HG03575 (cell line): ENCODE data around the gene GRPEL2.

Experiments
- ATAC-seq: cut with Tn5 transposase; IDR thresholded peaks from one replicate; pipeline ENCODE4 v1.9.1; 2021; ENCODE audit not compliant: unreplicated experiment, insufficient number of reproducible peaks, low FRiP score; ENCODE audit errors: extremely low read depth

The GRPEL2 gene

DNA sequence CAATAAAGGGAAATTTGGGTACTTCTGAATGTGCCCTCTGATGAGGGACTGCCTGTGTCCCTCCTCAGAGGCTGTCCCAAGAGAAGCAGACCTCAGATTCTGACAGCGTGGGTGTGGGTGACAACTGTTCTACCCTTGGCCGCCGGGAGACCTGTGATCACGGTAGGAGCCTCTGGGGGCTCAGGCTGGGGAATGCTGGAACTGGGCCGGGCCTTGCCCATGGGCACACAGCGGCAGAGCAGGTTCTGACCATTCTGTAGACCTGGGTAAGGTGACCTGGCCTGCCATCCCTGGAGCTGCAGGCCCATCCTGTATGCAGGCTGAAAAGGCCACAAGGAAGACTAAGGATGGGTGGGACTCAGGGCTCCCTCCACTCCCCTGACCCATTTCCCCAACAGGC, 29.5 kb upstream of the GRPEL2 start:
- ATAC-seq: no peak

DNA sequence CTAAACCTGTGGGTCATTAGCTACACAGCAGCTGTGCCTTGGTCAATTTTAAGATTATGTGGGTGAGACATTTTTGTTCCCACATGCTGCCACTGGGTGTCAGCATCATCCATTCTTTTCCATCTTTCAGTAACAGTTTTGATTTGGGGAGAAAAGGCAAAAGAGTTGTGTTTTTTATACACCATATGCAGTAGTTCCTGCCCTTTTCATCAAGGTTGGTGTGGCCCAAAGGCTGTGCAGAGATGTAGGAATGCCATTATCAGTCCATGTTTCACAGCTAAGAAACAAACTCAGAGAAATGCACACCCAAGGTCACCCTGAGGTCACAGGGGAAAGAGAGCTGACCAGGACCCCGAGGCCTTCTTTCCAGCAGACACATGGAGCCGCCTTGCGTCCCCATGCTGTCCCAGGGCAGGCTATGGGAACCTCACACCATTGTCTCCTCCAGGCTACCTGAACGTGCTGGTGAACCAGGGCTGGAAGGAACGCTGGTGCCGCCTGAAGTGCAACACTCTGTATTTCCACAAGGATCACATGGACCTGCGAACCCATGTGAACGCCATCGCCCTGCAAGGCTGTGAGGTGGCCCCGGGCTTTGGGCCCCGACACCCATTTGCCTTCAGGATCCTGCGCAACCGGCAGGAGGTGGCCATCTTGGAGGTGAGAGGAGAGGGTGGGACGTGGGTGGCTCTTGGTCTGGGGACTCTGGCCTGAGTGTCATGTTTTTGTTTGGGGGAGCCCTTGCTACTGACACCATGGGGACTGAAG, 27.8 kb upstream of the GRPEL2 start:
- peak; percentile 52 for ATAC-seq

DNA sequence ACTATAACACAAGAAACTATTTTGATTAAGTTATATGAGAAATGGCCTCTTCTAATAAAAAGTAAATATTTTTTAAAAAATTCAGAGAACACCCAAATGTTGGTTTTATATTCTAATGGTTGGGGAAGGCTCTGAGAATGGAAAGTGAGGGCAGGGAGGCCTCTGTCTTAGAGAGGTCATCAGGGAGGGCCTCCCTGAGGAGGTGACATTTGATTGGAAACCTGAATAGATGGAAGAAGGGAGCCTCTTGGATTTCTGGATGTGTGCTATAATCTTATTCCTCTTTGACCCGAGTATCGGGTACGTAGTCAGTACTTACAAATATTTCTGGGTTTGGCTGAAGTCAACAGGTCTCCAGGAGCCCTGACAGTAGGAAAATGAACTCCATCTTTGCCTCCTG, 26.1 kb upstream of the GRPEL2 start:
- no peak for ATAC-seq

DNA sequence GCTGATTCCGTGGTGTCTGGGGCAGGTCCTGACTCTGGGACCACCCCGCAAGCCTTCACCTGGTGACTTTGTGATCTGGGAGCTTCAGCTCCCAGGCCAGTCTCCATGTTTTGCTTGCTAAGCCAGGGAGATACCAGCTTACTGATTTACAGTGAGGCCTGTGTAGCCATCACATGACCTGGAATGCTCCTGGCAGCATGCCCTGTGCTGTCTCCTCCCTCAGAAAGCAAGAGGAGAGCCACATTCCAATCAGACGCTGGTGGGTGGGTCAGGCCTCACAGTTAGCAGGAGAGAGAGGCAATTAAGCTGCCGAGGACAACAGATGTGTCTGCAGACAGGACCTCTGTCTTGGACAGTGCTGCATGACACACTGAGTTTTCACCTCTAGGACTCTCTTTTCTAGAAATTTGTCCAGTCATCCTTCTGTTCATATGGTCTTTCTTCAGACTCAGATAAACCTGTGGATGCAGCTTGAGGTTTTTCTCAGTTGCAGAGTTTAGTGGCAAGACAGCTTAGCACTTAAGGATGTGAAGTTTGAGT, 24.4 kb upstream of the GRPEL2 start:
- no peak for ATAC-seq

DNA sequence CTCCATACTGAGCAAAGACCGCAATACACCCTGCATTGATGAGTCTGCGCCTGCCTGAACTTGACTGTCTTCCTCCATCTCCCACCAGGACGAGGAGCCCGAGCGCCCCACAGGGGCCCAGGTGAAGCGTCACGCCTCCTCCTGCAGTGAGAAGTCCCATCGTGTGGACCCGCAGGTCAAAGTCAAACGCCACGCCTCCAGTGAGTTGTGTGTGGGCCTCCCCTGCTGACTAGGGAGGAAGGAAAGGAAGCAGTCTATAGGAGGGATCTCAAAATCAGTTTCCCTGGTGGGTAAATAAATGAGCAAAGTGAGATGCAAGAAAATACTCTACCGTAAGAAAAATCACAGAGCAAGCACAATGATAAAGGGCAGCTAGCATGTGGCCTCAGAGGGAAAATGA, 22.8 kb upstream of the GRPEL2 start:
- ATAC-seq: no peak

DNA sequence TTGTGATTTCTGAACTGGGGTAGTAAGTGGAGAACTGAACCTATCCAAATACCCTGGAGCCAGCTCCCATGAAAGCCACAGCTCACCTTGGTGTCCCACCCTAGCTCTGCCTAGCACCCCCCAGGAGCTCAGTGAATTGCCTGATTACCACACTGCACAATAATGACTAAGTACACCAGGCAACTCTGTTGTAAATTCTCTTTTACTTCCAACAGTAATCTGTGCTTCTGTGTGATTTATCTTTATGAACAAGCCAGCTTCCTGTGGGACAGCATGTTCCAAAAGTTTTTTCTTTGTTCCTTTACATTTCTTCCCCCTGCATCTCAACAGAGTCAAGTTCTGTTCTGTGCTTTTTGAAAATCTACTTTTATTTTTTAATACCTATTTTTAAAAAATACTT, 22.1 kb upstream of the GRPEL2 start:
- no peak for ATAC-seq

DNA sequence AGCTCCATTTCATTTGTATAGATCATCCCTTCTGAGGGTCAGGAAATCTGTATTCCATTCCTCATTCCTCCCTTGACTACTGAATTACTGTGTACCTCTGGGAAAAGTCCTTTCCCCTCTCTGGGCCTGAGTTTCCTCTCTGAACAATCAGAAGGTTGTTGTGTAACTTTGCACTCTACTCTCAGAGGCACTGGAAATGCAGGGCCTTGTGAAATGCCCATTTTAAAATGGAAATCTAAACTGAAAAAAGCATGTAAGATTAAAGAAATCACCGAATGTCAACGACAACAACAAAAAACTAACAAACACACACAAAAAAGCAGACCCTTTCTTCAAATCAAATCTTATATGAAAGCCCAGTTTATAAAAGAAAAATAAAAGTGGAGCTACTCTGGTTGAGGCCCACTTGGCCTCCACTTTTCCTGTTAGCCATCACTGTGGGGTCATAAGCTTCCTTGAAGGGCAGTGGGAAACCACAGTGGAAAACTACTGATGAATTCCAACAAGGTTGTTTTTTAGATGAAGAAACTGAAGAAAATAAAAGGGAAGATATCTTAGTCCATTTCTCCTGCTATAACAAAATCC, 21.6 kb upstream of the GRPEL2 start:
- no peak for ATAC-seq

DNA sequence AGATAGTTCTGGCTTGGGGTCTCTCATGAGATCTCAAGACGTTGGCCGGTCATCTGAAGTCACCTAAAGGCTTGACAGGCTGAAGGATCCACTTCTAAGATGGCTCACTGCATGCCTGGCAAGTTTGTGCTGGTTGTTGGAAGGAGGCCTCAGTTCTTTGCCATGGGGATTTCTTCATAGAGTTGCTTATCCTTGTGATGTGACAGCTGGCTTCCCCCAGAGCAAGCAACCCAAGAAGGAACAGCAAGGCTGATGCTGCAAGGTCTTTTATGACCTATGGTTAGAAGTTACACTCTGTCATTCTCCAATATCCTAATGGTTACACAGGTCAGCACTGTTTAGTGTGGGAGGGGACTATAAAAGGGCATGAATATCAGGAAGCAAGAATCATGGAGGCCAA, 20.7 kb upstream of the GRPEL2 start:
- ATAC-seq: no peak

DNA sequence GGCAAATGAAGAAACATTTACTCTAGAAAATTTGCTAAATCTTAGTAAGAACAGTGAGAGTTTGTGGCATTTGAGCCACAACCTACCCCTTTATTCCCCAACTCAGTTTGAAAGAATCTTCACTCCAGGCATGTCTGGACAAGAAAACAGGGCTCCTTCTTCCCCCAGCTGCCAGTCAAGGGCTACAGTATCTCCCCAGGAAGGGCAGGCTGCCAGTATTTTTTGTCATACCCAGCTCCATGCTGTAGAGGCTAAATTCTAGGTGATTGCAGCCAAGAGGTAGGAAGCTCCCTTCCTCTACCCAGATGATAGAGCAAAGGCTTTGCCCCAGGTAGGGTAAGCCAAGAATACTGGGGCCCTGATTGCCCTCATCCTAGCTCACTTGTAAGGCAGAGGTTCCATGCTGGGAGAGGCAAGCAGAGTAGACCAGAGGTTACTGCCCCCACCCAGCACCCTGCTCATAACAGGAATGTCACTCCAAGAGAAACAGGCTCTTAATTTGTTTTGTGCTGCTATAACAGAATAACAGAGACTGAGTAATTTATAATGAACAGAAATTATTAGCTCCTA, 20.0 kb upstream of the GRPEL2 start:
- no peak for ATAC-seq

DNA sequence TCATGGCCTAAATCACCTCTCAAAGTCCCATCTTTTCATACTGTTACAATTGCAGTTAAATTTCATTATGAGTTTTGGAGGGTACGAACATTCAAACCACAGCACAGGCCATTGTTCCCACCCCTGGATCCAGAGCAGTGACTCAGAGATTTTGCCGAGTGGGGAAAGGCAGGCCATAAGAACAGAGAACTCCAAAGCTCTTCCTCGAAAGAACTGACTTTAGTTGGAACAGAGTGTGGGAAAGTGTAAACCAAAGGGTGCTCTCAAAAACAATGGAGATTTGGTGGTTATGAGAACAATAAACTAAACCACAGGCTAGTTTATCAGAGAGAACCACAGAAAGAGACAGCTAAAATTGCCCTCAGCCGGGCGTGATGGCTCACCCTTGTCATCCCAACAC, 19.4 kb upstream of the GRPEL2 start:
- no peak for ATAC-seq

DNA sequence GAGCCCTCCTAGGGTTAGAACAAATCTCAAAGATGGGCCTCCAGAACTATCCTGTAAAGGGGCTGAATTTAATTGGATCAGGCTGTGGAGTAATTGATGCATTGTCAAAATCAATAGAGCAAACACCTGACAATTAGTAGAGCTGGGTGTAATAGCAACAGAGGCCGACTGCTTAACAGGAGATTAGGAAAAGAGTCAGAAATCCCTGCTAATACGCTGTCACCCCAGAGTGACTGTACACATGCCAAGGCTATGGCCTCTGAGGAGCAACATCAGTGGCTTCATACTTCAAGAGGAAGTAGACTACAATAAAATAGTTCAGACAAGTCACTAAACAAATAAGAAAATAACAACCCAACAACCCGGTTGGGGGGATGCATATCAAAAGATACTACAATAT, 18.7 kb upstream of the GRPEL2 start:
- ATAC-seq: no peak

DNA sequence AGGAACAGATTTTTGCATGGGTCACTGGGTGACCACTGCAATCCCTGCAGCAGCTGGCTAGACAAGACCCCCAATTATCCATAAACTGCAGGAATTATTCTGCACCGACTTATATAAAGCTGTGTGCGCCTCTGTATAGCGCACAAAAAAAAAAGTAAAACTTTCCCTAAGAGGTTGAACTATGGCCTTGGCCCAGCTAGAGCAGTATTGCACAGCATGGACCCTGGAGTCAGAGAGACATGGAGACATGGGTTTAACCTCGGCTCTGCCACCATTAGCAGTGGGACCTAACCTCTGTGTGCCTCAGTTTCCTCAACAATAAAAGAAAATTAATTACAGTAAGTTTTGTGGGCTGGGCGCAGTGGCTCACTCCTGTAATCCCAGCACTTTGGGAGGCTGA, 17.1 kb upstream of the GRPEL2 start:
- no peak for ATAC-seq

DNA sequence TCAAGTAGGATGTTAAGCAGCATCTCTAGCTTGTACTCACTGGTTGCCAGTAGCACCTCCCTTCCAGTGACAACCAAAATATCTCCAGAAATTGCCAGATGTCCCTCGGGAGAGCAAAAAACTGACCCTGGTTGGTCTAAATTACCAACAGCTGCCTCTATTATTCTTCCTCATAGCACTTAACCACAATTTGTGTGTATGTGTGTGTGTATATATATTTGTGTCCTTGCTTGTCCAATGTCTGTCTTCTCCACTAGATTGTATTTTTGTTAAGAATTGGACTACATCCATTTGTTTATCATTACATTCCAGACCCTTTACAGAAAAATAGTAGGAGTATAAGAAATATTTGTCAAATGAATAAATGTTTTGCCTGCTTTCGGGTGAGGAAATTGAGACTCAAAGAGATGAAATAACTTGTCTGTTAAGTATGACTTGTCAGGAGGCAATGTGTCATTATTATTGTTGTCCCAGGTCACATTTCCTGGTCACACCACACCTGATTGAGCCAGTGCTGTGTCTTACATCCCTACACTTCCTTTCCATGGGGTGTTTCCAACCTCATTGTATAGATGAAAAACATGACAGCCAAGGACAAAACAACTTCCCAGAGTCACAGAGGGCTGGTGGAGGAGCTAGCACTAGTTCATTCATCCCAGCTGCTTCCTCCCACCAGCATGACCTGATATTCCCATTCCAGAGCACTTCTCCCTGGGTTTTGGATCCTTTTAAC, 11.4 kb upstream of the GRPEL2 start:
- ATAC-seq: no peak

DNA sequence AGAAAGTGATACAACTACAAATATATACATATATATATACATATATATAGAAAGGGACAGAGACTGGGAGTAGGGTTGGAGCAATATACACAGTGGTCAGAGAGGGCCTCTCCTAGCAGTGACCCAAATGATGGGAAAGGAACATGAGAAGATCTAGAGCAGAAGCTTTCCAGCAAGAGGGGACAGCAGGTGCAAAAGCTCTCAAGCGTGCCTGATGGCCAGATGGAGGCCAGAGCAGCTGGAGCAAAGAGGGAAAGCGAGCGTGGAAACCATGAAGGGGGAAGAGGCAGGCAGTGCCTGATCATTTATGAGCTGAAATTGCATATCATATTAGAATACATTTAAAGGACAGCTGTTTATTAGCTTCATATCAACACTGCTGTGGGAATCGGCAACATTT, 7.6 kb upstream of the GRPEL2 start:
- no peak for ATAC-seq

DNA sequence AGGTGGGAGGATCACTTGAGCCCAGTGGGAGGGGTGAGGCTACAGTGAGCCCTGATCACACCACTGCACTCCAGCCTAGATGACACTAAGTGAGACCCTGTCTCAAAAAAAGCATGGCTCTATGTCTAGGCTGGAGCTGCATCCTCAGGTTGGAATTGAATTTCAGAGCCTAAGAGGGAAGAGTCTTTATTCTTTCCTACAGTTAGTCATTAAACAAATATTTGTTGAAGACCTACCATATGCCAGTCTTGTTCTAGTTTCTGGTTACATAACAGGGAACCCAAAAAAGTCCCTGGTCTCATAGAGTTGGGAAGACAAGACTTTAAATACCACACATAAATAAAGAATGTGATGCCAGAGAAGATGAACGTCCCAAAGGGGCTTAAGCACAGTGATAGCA, 6.9 kb upstream of the GRPEL2 start:
- no peak for ATAC-seq

DNA sequence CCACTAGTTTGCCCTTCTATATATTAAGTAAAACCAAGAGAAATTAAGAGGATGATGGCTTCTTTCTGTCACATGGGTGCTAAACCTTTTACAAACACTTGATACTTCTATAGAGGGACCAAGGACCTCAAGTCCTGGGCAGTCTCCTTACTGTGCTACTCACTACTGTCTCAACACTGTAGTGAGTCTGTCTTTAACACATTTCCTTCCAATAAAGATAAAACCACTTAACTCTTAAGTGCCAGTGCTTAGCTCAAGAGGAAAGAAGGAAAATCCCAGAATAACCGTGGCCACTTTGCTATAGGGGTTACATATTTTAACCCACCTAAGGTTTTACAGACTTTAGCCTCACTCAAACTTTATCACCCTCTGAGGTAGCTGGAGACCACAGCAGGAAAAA, 4.4 kb upstream of the GRPEL2 start:
- ATAC-seq: no peak

DNA sequence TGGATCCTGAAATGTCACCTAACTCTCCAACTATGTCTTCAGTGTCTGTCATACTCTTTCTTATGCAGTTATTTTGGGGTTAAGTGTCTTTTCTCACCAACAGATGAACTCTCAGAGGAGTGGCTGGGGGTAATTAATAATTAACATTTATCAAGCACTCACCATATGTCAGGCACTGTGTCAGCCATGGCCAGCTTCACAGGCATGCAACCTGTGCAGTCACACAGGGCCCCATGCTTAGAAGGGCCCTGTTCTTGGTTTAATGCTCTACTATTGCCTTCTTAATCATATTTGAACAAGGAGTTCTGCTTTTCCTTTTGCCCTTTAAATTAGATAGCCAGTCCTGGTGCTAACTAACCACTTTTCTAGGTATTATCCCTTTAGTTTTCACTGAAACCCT, 3.4 kb upstream of the GRPEL2 start:
- ATAC-seq: no peak

DNA sequence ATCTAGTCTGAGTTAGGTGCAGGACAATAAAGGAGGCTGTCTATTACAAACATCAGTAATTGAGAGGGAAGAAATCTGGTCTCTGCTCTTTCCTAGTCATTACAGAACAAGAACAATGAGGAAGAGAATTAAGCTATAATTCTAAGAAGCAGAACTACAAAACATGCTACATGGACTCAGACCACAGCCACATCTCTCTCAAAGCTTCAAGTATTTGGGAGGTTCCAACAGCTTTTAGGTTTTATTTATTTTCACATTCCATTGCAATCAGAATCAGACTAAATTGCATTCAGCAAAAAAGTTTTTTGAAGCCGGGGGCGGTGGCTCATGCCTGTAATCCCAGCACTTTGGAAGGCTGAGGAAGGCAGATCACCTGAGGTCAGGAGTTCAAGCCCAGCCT, 1.1 kb upstream of the GRPEL2 start:
- ATAC-seq: no peak

DNA sequence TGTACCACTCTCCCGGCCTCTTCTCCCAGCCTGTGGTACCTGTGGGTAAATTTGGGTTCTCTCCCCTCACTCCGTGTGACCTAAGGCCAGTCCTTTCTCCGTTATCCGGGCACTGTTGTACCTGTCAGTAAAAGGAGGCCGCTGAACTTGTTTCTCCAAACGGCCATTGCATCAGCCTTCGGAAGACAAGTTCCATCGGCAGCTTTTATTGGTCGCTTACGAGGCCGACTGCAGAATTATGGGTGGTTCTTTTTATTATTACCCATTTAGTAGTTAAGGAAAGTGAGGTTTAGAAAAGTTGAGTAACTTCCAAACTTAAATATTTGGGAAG, 558 bp downstream of the GRPEL2 start:
- no peak for ATAC-seq

DNA sequence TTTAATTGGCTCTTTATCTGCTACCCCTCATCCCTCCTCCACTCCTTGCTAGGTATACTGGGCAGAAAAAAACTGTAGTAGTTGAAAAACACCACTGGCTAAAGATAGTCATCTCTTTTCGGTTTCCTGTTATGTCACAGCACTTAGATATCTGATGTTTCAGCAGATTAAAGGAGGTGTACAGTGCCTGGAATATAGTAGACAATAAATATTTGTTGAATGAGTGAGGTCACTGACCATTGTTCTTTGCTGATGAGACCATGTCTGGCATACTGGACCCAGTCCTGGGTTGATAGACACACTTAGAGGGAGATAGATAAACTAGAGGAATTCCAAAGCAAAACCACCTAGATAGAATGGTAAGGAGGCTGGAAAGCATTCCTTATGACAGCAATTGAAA, 3.2 kb downstream of the GRPEL2 start:
- ATAC-seq: no peak
